Kasumi-1 (cell line): ENCODE results near the gene FNTB.
"Not testable (repeated sequence)": the region's sequence is repeated elsewhere in the genome, so short reads cannot be mapped to it uniquely, and the experiment has no call there.

Source experiments
- DNase-seq, 2 experiments: peaks; one replicate each; lab custom pipeline; 2025; lab: John Stamatoyannopoulos, UW

FNTB gene

DNA sequence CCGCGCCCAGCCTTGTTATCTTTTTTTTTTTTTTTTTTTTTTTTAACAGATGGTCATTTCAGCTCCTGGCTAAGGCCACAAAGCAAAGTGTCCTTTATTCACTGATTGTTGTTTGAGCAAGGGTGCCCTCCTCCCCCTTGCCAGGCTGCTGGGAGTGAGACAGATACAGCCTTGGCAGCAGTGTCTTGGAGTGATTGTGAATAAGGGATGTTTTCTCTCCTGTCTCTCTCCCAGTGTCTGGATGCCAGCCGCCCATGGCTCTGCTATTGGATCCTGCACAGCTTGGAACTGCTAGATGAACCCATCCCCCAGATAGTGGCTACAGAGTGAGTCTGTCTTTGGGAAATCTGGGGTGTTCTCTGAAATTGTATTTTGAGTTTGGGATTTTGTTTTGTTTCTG is 28.7 kb downstream of the FNTB start:
- no peak for DNase-seq

DNA sequence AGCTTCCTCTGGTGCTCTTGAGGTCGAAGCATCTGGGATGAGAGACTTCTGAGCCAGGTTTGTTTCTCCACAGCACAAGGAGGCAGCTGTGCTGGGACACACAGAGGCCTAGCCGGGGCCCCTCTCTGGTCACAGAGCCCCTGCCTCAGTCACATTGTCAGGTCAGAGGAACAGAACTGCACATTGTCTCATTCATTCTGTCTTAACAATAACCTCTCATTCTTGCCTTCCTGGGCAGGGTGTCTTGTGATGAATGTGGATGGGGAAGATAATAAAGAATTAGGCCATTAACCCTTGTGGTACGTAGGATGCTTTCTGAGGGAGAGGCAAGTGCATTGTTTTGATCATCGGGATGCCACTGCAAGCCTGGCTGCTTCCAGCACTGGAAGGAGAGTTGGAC is 29.8 kb downstream of the FNTB start:
- no peak for DNase-seq

DNA sequence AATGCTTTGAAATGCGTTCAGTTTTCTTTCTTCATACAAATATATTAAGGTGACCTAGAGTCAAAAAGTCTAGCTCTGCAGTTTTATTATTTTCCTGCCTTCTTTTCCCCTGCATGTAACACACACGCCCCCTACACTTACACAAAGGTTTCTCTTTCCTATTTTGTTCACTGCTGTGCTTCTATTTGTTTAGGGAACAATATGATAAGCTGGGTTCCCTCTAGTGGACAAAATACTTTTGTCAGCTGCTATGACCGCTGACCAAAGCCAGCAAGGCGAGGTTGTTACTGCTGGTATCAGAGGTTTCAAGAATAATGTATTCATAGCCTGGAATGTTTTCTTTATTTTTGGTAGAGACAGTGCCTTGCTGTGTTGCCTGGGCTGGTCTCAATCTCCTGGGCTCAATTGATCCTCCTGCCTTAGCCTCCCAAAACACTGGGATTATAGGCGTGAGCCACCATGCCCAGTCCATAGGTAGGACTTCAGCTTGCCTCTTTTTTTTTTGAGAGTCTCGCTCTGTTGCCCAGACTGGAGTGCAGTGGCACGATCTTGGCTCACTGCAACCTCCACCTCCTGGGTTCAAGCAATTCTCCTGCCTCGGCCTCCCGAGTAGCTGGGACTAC is 33.4 kb downstream of the FNTB start:
- peak; percentile 60 to 81 for DNase-seq

DNA sequence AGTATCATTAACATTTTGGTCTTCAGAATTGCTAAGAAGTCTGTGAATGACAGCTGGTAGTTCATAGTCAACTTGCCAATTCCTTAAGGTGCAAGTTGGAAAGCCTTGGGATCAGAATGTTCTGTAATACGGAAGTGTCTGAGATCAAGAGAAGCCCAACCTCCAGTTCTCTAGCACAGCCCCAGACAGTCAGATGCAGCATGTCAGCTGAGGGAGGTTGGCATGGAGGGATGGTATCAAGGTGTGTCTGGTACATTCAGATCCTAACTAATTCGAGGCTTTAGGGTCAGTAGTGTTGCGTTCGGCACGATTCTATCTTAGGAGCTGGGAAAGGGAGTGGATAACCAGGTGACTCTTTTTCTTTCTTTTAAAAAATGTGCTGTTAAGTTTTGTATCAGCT is 38.3 kb downstream of the FNTB start:
- DNase-seq = no peak

DNA sequence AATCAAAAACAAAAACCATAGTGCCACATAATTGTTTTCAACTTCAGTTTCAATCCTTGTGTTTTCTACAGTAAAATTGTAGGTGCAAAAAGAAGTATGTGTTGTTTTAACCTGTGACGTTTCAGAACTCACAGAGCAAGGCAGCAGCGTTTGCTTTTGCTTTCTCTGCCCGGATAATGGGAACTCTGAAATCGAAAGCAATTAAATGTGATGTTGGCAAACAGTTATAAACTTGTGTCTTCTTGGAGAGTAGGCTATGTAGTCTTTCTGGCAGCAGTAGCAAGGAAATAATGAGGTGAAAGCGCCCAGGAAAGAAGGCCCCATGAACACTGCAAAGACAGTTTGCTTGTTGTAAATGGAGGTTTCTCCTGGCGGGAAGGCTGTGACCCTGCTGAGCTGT is 39.1 kb downstream of the FNTB start:
- DNase-seq = no peak

DNA sequence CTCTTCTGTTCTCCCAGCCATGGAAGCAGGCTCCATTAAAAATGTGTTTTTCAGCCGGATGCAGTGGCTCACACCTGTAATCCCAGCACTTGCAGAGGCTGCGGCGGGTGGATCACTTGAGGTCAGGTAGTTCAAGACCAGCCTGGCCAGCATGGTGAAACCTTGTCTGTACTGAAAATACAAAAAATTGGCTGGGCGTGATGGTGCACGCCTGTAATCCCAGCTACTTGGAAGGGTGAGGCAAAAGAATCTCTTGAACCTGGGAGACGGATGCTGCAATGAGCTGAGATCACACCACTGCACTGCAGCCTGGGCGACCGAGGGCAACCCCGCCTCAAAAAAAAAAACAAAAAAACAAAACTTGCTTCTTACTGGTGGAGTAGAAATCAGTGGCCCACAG is 39.8 kb downstream of the FNTB start:
- DNase-seq = no peak

DNA sequence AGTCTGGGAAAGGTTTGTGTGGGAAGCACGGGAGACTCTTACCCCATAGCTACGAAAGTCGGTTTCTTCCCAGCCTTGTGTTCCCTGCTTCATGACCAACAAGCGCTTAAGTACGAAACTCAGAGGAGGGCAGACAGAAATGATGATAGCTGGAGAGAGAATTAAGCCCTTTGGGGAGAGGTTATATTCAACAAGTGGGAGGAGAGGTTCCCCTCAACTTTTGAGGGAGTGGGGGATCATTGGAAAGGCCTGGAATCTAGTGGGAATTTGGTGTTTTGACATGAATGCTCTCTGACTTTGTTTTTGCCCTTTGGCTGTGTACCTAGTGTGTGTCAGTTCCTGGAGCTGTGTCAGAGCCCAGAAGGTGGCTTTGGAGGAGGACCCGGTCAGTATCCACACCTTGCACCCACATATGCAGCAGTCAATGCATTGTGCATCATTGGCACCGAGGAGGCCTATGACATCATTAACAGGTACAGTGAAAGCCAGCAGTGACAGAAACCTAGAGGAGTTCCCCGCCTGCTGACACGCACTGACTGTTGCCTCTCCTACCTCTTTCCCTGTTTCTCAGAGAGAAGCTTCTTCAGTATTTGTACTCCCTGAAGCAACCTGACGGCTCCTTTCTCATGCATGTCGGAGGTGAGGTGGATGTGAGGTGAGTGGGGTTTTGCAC is 40.6 kb downstream of the FNTB start:
- DNase-seq = no peak

DNA sequence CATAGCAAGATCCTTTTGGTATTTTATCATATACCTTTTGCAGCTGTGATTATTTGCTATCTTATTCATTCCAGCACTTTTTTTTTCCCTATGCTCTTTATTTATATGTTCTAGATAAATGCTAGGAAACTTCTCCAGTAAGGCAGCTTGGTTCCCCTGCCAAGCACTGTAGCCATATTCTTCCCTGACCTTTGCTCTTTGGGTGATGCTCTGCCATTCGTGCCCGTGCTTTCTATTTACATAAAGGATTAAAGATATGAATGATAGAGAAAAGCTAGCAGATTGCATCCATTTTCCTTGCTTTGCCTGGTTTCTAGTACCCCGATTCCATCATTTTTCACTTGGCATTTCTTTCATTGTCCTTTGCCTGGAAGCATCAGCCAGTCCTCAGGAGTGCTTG is 42.2 kb downstream of the FNTB start:
- no peak for DNase-seq

DNA sequence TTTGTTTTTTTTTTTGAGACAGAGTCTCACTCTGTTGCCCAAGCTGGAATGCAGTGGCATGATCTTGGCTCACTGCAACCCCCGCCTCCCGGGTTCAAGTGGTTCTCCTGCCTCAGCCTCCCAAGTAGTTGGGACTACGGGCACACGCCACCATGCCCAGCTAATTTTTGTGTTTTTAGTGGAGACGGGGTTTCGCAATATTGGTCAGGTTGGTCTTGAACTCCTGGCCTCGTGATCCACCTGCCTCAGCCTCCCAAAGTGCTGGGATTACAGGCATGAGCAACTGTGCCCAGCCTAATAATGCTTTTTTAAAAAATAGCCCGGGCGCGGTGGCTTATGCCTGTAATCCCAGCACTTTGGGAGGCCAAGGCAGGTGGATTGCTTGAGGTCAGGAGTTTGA is 44.6 kb downstream of the FNTB start:
- not testable (repeated sequence) for DNase-seq

DNA sequence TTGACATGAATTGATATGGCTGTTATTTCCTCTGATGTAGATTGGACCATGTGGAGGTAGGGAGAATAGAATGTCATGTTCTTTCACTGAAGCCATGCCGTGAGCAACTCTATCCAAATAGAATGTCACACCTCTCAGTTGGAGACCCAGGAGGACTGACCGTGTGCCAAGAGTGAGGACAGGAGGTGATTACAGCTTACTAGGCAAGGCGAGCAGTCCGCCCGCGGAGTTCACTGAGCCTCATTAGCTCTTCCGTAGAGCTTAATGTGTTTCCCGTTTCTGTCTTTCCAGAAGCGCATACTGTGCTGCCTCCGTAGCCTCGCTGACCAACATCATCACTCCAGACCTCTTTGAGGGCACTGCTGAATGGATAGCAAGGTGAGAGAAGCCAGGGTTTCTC is 45.6 kb downstream of the FNTB start:
- DNase-seq = no peak

DNA sequence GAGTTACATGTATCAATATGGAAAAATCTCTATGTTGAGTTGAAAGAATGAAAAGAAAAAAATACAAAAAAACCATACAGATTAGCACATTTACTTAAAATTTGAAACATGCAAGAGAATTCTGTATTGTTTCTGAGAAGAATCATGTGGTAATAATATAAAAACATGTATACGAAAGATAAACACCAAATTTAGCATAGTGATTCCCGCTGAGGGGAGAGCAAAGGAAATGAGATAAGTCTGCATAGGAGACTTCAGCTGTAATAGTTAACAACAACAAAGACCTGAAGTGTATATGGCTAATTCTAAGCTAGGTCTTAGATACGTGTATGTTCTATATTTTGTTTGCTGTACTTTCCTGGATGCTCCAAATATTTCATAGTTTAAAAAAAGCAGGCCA is 46.5 kb downstream of the FNTB start:
- no peak for DNase-seq

DNA sequence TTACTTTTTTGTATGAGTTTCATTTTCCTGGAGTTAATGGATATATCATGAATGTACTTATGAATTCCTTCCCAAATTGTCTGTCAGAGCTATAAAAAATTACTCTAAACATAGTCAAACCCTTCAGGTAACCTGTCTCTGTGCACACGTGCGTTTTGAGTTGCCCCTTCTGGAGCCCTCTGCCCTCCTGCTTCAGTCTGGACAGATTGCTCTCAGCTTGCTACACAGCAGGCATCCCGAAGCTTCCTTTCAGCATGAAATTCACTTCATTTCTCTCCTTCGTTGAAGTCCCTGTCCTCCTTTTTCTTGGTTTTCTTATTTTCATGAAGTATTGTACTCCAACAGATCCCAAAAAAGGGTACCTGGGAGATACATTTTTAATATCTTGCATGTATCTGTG is 47.3 kb downstream of the FNTB start:
- no peak for DNase-seq

DNA sequence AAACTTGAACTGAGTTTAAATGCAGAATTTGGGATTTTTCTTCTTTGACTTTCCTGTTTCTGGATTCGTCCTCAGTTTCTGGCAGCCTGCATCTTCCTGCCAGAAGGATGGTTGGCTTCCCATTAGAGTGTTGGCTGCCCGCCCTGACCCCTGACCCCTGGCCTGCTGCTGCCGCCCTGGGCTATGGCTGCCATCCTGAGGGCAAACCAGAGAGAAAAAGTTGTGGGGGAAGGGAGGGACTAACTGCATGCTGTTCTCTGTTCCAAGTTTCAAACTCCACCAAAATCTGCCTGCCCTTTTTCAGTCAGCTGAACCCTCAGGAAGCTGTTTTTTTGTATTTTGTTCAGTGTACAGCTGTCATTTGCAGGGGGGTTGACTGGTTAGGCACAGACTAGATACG is 48.4 kb downstream of the FNTB start:
- no peak for DNase-seq

DNA sequence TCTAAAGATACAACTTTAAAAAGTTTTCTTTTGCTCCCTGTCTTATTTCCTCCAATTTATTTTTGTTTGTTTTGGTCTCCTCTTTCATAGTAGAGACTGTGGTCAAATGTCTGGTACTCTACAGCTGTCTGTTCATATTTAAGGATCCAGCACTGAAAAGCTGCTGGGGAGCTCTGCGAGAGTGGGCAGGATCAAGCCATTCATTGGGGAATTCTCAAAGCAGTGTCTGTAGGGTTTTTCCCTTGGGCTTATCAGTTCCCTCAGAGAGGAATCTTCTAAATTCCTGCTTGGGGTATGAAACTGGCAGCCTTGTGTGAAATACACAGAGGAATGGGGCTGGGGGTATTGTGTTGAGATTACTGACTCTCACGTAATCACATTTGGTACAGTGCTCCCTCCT is 52.3 kb downstream of the FNTB start:
- DNase-seq = no peak

DNA sequence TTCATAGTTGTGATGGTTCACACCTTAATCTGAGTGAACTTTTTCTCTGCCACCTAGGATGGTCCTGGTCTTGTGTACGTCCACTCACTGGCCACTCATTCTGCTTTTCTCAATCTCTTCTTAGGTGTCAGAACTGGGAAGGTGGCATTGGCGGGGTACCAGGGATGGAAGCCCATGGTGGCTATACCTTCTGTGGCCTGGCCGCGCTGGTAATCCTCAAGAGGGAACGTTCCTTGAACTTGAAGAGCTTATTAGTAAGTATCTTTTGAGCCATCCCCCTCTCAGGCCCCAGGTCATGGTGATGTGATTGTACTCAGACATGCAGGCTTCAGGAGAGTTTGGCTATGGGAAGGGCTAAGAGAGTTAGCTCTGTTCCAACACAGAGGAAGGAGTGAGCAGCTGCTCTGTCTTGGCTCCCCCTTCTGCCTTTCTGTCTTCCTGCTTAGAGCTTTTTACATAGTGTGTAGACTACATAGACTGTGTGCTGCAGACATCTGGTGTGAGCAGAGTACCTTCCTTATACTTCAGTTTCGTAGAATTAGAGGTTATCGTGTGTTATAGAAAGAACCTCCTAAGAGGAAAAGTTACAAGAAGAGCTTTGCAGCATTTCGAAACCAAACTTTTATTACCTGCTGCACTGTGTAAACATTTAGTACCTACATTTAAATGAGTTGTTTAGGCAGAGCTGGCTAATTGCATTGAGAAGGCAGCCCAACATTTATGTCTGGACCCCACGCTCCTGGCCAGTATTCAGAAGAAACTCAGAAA is 54.2 kb downstream of the FNTB start:
- peak in 1 of 2 experiments; percentile 6 for DNase-seq

DNA sequence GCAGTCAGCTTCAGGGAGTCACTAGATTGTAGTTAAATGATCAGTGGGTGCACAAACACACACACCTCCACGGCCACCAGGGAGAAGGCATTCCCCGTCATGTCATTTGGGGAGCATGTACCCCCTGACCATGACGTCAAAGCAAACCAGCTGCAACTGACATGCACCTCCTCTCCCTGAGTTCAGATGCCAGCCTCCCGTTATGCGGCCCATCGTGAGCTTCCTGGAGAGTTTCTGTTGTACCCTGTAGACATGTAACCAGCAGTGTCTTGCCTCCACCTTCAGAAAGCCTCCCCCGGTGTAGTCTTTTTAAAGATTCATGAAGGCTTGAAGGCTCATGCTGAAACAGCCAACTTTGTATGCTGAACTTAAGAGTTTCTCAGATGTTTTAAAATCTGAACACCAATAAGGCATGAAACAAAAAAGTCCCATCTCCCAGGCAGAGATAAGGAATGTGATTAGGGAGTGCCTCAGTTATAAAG is 54.8 kb downstream of the FNTB start:
- no peak for DNase-seq

DNA sequence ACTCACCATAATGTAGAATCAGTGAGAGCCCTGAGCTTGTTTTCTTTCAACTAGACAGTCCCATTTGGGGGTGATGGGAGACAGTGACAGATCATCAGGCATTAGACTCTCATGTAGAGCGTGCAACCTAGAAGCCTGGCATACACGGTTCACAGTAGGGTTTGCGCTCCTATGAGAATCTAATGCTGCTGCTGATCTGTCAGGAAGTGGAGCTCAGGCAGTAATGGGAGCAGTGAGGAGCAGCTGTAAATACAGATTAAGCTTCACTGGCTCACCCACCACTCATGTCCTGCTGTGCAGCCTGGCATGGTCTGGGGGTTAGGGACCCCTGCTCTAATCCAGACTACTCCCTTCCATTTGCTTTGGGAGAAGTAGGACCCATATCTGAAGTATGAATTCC is 55.6 kb downstream of the FNTB start:
- peak; percentile 57 to 61 for DNase-seq

DNA sequence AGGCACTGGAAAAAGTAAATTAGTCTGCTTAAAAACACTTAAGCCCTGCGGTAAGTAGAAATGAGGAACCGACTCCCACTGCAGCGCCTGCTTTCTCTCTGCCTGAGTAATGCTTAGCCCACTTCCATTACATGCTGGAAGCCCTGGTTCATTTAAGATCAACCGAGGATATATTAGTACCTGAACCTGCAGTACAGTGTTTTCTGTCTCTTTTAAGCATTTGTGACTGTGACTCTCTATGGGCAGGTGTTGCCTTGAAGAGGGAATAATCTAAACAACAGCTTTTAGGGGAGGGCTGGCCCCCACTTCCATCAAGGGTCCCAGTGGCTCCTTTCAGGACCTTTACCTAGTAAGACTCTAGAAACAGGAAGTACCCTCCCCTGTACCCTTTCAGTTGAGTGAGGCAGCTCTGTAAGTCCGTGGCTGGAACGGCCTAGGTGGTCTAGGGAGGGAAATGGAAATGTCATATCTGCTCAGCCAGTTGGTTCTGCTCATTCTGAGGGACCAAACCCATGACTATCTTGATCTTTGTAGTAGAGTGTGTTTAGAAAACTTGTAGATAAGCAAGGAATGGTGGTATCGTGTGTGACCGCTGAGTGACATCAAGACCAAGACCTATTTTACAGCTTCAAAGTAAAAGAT is 56.2 kb downstream of the FNTB start:
- DNase-seq = peak; percentile 89 to 93

DNA sequence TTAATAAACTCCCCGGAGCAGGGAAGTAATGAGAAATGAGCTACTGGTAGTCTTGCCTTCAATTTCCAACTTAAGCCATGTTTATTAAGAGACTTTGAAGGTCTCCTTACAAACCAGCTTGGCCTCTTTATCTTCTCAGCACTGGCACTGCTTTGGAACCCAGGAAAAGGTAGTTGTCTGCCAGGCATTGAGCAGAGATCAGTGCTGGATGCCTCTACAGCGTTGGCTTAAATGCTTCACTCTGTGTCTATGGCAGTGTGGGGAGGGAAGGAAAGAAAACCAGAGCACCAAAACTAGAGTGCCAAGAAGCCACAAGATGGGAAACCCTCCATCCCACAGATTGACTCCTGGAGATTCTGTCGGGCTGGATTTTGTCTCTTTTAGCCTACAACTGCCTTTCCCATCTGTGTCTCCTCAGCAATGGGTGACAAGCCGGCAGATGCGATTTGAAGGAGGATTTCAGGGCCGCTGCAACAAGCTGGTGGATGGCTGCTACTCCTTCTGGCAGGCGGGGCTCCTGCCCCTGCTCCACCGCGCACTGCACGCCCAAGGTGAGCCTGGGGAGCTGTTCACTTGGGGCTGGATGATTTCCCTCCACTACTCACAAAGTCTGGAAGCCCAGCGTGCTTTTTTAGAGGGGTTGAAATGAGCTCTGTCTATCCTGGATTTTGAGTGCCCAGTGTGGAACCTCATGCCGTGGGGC is 57.3 kb downstream of the FNTB start:
- DNase-seq = peak in 1 of 2 experiments; percentile 51

DNA sequence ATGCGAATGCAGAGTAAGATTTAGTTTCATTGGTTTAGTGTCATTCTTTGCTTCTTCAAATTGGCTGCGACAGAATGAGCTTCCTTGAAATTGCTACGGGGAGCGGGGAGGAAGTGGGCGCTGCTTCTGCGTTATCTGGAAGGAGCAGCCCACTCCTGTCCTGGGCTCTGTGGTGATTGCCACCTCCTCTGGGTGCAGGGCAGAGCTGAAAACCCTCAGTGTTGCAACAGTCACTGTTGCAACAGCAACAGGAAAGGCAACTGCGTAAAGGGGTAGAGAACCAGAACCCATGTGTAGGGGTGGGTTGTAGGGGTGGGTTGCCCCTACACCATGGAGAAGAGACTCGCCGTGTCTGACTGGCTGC is 57.9 kb downstream of the FNTB start:
- peak; percentile 91 to 92 for DNase-seq

DNA sequence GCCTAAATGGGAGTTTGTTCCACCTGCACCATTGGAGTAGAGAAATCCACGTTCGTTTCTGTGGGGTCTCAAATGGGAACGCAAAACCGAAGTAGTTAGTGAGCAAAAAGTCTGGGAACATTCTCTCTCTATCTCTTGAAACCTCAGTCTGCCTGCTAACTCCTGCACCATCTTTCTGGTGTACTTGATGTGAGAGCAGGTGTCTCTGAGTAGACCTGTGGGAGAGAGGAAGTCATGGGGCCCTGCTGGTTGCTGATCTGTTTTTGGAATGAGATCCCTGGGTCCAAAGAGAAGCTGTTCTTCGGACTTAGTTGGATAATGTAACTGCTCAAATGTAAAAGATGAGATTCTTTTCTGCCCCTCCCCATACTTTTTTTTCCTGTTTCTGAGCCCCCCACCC is 58.3 kb downstream of the FNTB start:
- DNase-seq = peak; percentile 27 to 51

DNA sequence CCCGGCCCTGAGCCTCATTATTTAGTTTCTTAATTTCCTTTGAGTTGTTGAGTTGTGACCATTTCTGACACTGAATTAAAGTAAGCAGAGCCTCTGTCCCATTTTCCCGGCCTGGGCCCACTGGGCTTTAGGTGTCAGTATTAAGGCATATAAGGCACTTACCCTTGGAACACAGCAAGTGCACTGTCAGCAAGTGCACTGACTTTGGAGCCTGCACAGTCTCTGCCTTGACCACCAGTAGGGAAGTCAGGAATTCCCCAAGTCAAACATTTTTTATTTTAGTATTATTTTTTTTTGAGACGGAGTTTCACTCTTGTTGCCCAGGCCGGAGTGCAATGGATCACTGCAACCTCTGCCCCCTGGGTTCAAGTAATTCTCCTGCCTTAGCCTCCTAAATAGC is 59.0 kb downstream of the FNTB start:
- no peak for DNase-seq
